Right hindlimb (tissue), 1 donor: ENCODE data around the gene ANKZF1.

Source experiments
- DNase-seq: peaks from one replicate; pipeline ENCODE4 v3.0.0-alpha.2; 2018

ANKZF1 gene

DNA sequence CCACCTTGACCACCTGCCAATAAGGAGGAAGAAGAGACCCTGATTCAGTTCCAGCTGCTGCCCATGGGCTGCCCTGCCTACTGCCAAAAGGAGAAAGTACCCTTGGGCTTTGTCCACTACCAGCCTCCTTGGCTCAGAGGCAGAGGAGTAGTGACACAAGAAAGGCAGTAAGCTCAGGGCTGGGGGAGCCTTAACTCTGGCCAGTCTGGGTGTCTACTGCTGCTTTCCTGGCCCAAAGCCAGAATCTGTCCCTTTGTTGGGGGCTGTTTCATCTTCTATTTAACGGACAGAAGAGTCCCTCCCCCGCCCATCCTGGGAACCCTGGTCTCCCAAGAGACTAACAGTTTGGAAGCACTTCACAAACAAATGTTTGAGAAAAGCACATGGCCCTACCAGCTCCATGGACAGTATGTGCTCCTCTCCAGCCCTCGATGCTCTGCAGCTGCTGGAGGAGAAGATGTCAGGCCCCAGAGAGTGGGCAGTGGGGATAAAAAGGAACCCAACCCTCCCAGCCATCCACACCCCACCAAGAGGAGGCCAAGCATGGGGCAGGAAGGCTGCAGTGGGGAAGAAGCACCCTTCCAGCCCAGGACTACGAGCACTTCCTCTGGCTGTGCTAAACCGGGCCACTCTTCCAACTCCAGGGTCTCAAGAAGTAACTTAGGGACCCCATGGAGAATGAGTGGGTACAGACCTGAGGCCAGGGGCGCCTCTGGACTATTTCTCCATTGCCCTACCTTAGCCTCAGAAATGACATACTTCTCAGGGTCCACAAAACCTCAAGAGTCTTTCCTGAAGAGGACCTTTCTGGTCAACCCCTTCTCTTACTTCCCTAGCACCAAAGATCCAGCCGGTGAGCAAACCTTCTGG is 1.3 kb upstream of the ANKZF1 start:
- DNase-seq, result no peak

DNA sequence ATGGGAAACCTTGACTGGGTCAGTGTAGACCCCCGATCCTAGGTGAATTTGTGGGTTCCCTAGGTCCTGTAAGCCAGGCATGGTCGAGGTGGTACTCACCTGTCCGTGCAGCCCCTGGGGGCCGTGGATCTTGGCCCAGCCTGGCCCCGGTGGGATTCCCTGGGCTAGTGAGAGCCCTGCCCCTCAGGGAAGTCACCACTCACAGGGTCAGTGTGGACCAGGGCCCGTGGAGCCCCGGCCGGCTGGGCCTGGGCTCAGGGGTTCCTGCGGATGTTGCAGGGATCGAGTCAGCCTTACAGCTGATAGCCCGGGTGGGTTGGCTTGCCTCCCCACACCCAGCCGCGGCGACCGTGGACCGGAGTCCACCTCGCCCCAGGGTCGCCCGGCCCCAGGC is 698 bp upstream of the ANKZF1 start:
- DNase-seq, result no peak

DNA sequence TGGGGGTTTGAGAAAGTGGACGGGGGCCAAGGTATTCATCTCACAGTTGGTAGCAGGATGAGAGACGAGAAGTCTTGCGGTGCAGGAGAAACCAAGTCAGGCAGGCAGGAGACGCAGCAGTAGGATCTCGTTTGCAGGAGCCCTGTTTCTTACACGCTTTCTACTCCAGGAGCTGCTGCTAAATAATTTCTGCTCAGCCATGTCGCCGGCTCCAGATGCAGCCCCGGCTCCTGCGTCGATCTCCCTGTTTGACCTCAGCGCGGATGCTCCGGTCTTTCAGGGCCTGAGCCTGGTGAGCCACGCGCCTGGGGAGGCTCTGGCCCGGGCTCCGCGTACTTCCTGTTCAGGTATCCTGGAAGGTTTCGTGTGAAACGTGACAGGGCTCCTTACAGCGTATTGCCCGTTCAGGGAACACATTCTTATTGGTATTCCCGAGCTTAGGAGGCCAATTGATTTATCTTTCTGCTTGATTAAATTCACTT is 494 bp downstream of the ANKZF1 start:
- no peak for DNase-seq

DNA sequence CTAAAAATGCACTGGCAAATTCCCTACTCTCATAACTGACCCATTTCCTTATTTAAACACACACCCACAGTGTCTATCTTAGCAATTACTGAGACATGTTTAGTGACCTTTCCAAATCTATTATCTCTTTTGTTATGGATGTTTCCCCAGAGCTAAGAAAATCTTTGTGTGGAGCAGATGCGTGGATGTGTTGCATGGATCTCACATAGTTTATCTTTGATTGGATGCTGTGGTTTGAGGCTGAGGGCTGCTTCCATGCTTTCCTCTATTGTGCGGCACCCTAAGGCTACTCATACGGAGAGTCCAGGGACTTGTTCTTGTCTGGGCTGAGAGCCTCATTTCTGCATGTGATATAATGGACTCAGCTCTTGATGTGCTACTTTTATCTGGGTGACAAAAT is 4.7 kb downstream of the ANKZF1 start:
- DNase-seq, result no peak

DNA sequence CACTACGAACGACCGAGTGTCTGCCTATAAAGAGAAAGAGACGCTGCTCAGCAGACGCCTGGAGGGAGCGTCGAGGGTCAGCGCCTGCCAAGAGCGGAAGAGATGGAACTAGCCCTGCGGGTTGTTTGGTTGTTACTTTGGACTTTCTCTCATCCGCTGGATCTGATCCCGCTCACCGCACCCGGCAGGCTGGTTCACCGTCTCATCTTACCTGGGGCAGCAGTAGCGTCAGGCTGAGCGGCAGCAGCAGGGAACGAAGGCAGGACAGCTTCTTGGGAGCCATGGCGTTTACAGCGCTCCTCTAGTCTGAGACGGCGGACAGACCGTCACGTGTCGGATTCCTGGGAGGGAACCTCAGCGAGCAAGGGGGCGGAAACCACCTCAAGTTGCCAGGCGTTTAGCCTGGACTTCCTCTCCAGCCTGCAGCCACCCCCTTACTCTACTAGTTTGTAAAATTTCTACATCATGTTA is 13.7 kb downstream of the ANKZF1 start:
- DNase-seq, result peak; percentile 51

DNA sequence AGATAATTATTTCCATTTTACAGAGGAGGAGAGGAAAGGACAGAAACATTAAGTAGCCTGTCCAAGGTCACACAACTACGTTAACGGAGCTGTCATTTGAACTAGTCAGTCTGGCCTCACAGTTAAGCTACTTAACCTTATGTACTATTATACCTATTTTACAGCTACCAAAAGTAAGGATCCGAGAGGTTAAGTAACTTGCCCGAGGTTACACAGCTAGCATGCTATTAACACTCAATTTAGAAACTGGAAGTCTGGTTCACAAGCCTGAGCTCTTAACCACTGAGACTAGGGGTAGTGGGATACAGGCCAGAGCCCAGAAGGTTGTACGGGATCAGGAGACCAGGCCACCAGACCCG is 15.2 kb downstream of the ANKZF1 start:
- no peak for DNase-seq

DNA sequence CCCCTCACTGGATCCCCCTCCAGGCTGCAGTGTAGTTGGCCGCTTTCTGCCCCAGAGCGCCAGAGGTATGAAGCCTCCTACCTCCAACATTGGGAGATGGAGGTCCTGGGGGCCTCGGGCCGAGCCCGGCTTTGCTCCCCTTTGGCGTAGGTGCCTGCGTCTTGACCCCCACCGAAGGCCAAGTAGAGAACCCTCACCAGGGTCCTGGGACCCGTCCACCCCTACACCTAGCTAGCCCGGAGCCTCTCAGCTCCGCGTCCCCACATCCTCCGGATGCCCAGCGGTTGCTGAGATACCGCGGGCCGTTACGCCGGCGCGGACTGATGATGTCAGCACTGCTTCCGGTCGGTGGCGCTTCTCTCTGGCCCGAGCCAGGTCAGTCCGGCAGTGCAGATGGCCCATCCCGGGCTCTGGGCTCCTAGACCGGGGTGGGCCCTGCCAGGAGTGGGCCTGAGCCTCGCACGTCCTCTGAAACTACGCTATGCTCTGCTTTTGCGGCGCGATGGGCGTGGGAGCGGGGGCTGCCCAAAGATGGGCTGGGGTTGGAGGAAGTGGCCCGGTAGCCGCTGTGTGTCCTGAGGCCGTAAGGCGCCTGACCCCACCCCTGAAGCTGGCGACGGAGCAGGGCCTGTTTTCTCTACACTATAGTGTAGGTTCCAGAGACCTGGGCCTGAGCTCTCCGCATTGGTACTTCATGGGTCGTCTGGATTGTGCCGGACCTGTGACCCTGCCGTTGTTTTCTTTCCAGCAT is 15.7 kb downstream of the ANKZF1 start, which contains the start of the genes GLB1L and STK16:
TSS of gene GLB1L (minus strand) at position 297 of the 751 bp plus-strand sequence. CDS start 1,871 bp downstream, outside the sequence.
TSS of gene STK16 (plus strand) at position 332 of the 751 bp plus-strand sequence. CDS start 521 bp downstream, outside the sequence.
- peak; percentile 95 for DNase-seq

DNA sequence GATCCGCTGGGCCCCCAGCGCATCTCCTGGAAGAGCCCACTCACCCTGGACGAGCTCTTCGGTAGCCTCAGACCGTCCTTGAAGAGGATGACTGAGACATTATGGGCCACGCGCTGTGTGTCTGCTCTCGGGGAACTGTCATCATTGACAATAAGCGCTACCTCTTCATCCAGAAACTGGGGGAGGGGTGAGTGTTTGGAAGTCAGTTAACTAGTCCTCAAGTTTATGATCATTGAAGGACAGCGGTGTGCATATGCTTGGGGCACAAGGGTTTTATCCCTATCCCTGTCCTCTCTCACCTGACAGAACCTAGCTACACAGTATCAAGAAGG is 16.3 kb downstream of the ANKZF1 start:
- no peak for DNase-seq

DNA sequence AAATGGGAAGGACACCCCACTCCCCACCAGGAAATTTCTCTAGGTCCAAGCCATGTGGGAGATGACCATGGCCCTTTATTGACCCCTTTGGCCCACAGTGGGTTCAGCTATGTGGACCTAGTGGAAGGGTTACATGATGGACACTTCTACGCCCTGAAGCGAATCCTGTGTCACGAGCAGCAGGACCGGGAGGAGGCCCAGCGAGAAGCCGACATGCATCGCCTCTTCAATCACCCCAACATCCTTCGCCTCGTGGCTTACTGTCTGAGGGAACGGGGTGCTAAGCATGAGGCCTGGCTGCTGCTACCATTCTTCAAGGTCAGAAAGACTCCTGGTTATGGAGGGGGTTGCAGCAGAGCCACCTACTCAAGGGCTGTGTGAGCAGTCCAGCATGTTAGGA is 17.0 kb downstream of the ANKZF1 start:
- no peak for DNase-seq

DNA sequence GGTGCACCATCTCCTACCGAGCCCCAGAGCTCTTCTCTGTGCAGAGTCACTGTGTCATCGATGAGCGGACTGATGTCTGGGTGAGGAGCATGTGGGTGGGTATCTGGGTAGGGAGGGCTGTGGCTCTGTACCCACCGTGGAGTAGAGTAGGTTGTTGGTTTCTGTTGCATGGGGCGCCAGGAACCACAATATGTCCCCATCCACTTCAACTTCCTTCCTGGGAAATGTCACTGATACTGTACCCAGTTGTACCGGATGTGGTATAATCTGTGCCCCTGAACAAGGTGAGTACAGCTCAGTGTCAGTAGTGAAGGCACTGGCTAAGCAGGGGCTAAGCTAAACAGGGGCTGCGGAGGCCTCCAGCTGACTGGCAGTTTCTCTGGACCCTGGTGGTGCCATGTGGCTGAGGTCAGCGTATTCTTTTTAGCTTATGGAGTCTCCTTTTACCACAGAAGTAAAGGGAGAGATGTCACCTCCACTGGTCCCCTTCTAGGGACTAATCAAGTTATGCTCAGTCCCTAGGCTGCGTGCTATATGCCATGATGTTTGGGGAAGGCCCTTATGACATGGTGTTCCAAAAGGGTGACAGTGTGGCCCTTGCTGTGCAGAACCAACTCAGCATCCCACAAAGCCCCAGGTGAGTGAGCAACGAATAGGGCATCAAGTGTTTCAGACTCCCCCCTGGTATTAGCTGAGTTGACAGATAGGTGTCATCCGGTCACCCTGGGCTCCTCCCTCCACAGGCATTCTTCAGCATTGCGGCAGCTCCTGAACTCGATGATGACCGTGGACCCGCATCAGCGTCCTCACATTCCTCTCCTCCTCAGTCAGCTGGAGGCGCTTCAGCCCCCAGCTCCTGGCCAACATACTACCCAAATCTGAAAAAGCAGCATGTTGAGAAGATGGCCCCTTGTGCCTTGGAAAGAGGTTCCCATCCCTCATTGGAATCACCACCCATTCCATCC is 18.4 kb downstream of the ANKZF1 start:
- DNase-seq, result no peak

DNA sequence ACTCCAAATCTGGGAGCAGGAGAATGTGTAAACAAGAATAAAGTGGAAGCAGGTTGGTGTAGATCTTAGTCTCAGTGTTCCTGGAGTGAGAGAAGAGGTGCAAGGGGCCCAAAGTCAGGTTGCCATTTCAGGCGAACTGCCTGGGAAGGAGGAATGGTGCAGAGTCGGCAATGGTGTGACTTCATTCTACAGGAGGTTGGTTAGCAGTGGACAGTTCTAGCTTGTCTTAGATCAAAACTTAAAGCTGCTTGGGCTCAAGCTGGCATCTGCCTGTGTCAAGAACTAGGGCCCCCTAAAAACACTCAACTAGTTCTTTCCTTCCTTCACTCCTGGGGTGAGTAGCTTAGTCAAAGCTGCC is 19.2 kb downstream of the ANKZF1 start:
- DNase-seq, result no peak

DNA sequence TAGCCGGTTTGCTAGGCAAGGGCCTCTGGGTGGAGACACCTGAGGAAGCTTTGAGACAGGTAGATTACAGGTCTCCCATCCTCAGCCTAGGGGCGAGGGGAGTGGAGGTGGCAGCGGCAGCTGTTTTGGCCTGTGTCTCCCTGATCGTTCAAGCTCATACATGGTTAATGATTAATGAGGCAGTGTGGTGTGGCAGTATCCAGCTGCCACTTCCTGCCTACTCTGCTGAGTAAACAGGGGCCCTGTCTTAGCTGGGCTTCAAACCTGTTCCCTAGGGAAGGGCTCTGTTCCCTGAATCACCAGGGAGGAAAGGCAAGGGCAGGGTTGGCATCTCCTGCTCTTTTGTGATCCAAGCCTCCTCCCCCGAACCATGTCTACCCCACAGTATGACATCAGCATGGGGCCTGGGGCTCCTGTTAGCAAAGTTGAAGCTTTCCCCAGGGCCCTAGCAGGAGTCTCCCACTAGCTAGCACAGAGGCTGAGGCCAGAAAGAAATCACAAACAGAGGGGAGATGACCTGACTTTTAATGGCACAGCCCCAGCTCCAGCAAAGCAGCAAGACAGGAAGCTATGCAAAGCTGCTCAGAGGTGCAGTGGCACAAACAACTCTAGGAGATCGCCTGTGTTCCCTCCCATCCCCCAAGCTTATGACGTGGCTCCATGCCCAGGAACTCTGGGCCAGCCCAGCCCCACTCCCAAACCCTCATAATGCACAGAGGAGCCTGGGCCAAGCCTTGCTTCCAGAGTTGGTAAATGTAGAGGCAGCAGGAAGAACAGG is 19.8 kb downstream of the ANKZF1 start:
- peak; percentile 77 for DNase-seq

DNA sequence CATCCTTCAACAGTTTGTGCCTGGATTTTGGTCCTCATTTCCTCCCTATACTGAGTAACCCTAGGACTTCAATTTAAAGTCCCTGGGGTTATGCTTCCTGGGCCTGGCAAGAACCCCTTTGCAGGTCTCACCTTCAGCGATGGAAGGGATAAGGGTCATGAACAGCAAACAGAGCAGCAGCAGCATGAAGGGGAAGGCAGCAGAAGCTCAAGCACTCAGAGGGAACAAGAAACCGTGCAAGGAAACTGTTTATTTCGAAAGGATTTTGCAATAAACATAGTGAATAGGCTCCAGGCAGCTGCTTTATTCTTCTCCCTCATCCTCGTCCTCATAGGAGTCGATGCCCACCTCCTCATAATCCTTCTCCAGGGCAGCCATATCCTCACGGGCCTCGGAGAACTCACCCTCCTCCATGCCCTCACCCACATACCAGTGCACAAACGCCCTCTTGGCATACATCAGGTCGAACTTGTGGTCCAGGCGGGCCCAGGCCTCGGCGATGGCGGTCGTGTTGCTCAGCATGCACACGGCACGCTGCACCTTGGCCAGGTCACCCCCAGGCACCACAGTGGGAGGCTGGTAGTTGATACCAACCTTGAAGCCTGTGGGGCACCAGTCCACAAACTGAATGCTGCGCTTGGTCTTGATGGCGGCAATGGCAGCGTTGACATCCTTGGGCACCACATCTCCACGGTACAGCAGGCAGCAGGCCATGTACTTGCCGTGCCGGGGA is 20.6 kb downstream of the ANKZF1 start:
- no peak for DNase-seq

DNA sequence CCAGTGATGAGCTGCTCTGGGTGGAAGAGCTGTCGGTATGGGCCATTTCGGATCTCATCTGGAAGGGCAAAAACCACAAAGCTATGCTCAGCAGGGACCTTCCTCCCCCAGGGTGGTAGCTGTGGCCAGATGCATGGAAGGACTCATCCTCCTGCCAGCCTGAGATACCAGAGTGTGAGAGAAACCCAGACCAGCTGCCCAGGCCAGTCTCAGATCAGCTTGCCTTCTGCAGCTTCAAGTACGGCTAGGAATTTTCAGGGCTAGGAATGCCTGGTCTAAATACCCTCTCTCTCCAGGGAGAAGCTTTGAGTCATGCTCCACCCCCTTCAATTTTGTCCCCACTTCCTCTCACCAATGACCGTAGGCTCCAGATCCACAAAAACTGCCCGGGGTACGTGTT is 22.1 kb downstream of the ANKZF1 start:
- DNase-seq, result no peak

DNA sequence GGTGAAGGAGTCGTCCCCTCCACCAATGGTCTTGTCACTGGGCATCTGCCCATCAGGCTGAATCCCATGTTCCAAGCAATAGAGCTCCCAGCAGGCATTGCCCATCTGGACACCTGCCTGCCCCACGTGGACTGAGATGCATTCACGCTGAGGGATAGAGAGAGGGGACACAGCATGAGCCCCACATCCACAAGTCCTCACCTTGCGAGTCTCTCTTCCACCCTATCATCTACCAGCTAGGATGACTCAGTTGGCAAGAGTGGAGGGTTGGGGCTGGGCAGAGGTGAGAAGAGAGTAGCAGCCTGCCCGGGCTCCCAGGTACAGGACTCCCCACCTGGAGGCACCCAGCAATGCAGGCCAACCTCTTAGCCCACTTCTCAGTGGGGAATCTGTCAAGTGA is 22.5 kb downstream of the ANKZF1 start:
- no peak for DNase-seq

DNA sequence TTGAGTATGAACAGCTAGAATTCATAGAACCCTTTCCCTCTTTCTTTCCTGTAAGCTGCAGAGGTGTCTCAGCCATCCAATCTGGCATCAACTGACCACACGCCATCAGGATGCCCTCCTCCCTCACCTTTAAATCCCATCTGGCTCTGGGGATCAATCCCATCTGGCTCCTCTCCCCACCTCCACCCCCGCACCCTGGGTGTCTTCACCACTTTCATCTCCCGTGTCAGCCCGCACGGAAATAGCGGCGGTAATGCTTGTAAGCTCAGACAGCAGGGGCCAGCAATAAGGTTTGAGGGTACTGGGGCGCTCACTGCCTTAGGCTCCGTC is 22.9 kb downstream of the ANKZF1 start:
- no peak for DNase-seq

DNA sequence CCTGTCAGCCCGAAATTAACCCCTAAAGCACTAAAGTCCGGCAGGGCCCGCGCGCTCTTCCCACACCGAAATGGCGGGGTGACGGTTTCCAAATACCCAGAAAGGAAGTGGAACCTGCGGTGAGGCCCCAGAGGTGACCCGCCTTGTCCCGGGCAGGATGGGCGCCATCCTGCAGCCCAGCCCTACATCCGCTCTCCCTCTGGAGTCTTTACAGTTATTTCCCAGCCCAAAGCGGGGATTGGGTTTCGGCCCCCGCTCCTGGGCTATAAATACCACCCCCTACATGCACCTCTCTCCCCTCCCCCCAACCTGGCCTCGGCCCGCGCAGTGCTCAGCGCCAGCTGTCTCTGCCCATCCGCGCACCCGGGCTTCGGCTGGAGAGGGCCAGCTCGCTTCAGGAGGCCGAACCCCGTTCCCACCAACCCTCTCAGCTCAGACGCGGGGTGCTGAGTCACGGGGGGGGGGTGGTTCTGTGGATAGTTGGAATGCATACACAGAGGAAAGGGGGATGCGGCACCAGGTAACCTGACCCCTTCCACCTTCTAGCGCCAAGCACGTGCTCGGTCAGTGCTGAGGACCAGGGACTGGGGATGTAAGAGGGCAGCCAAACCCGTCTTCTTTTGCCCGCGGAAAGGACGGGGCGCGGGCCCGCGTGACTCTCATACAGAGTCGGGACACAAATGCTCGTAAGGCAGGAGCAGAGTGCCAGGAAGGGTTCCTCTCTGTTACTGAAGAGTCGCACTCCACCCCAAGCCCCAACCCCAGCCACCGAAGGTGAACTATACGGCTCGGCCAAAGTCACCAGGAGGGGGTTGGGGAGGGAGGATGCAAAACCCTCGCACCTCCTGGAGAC is 23.5 kb downstream of the ANKZF1 start, which contains the start of gene TUBA4B:
TSS of gene TUBA4B (plus strand) at position 344 of the 853 bp plus-strand sequence. CDS start at position 509, 165 bp downstream.
- DNase-seq, result peak; percentile 65

DNA sequence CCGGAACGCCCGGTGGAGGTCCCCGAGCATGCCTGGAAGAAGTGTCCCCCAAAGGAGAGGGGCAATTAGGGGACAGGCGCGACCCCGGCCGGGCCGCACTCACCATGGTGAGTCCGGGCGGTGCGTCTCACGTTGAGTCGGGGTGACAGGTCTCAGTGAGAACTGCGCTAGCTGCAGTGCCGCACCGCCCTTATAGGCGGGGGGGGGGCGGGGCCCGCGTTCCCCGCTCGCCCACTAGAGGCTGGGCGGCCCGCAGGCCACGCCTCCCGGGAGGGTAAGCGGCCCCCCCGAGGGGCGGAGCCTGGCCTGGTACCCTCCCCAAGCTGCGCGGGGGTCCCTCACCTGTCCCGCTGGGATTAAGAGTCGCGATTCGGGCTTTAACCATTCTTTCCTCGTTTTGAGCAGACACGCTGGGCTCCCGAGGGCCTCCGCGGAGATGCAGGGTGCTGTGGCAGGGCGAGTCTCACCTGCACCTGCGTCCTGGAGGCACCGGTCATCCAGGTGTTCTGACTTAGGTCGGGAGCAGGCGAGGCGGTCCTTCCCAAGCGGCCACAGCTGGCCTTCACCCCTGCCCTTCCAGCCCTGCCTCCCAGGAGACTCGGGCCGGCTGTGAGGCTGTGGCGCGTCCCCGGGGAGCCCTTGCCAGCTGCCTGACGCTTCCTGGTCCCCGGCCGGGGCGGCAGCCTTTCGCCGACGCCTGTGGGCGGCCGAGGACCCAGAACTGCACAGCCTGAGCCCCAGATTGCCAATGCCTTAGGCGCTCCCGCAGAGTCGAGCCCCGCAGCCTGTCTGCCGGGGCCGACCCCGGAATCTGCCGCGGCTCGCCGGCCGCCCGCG is 24.4 kb downstream of the ANKZF1 start, which contains the start of gene TUBA4A:
TSS of gene TUBA4A (minus strand) at position 166 of the 837 bp plus-strand sequence. CDS start at position 106, 60 bp downstream.
- peak; percentile 65 for DNase-seq

DNA sequence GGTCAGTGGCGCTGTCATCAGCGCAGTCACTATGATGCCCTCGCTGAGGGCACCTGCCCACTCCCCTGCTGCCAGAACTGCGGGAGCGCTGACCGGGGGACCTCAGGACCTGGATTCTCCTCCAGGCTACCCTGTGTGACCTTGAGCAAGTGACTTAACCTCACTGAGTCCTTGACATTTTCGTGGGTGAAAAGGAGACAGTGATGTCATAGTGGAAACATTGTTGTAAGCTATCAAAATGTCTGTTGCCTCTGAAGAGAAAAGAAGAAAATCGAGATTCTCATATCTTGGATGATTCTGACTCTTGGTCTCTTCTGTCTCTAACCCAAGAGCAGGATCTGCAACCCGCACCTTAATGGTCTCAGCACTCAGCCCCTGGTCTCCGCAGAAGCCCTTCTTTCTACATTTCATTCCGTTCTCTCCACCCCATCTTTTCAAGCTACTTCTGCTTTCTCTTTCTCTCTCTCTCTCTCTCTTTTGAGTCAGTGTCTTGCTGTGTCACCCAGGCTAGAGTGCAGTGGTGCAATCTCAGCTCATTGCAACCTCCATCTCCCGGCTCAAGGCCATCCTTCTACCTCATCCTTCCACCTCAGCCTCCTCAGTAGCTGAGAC is 25.1 kb downstream of the ANKZF1 start:
- no peak for DNase-seq
